VCaP (cell line): Measurements from ENCODE around the gene PRR20E.
"Not testable (repeated sequence)": the region's sequence is repeated elsewhere in the genome, so short reads cannot be mapped to it uniquely, and the experiment has no call there.

ENCODE experiments used
- H3K27ac ChIP-seq: fragments of 450-650 bp; 2 replicates; pipeline ENCODE4 v1.5.1; 2017
- CTCF ChIP-seq: fragments of 450-650 bp; conservative IDR thresholded peaks from 2 replicates; pipeline ENCODE4 v1.5.1; 2017; ENCODE audit warnings: mild to moderate bottlenecking, moderate library complexity

Gene PRR20E

GRCh38 chr13:57166897-57167296, at the start of gene PRR20E:
Gene PRR20E (plus strand): TSS chr13:57167197. CDS start chr13:57167584, 387 bp downstream.
- H3K27ac ChIP-seq: not testable (repeated sequence)

- H3K27ac ChIP-seq: no peak overlapping the region
Observed at GRCh38 chr13:57123681-57124080, 43.3 kb upstream of the PRR20E start.

DNA sequence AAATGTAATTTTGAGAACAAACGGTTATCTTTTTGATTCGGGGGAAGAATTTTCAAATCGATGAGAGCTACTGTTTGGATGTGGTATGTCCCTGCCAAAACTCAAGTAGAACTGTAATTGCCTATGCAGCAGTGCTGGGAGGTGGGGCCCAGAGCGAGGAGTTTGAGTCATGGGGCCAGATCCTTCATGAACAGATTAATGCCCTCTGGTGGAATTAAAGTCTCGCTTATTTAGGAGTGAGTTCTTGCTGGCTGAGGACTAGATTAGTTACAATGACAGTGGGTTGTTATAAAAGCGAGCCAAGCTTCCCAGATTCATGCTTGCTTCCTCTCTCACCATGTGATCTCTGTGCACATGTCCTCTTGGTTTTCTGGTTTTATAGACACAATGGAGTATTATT, 38.1 kb upstream of the PRR20E start:
- H3K27ac ChIP-seq: no peak overlapping the region
- TF ChIP-seq CTCF: no peak

More at GRCh38 chr13:57123681-57124080, 43.3 kb upstream of the PRR20E start:
- TF ChIP-seq CTCF: no peak

- TF ChIP-seq CTCF: no peak
Observed at GRCh38 chr13:57136093-57136492, 30.9 kb upstream of the PRR20E start.

DNA sequence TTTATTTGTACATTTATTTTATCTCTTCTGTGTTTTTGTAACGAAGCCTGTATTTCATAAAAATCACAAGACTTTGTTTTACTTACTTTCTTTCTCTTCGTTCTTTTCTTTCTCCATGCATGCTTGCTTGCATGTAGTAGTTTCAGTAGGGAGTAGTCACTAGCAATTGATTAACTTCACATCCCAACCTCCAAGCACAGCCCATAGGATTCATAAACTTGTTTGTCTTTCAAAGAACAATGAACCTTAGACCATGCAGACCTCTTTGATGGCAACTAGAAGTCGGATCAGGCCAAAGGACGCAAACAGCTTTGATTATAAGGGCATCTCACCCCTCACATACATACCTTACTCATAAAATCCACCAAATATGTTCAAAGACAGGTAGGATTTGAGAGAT, 29.4 kb upstream of the PRR20E start:
- TF ChIP-seq CTCF: no peak
- no peak overlapping the region for H3K27ac ChIP-seq

More at GRCh38 chr13:57136093-57136492, 30.9 kb upstream of the PRR20E start:
- no peak overlapping the region for H3K27ac ChIP-seq

GRCh38 chr13:57138988-57139387, 28.0 kb upstream of the PRR20E start:
- no peak overlapping the region for H3K27ac ChIP-seq
- no peak for TF ChIP-seq CTCF

- not testable (repeated sequence) for H3K27ac ChIP-seq
Observed at GRCh38 chr13:57139781-57140180, 27.2 kb upstream of the PRR20E start.

GRCh38 chr13:57140235-57140968, 26.6 kb upstream of the PRR20E start, which contains the start of gene PRR20A:
Gene PRR20A (plus strand): TSS chr13:57140918. CDS start chr13:57141305, 387 bp downstream.
- not testable (repeated sequence) for H3K27ac ChIP-seq

DNA sequence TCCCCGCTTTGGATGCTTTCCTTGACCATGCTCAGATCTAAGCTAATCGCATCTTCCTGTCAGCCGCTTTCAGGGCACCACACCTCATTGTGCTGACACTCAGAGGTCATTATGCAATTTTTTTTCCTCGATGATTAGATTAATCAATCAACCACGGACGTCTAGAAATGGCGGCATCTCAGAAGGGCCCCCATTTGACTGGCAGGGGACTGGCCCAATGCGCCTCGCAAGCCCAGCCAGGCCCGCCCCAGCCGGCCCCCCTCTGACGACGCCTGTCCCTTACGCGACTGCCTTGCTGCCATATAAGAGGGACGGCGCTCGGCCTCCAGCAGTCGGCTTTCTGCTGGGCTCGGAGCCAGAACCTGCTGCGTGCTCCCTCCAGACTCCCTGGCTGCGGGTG, 19.8 kb upstream of the PRR20E start, which contains the start of gene PRR20B:
PRR20B (plus strand) TSS at position 301 of the 400 bp plus-strand sequence. CDS start 387 bp downstream, outside the sequence.
- H3K27ac ChIP-seq: not testable (repeated sequence)

DNA sequence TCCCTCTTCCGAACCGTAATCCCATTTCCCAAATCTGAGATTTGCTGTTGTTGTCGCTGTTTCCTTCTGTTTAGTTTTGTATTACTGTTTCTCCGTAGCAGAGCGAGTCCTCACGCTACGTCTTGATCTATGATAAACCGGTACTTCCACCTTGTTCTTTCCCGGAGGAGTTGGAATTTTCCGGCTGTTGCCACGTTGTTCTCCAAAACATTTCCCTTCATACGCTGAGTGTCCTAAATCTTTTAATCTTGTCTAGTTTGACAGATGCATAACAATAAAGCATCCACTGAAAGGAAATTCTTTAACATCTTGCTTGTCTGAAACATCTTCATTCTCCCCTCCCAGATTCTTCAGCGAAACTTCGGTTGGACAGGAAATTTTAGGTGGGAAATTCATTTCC, 18.9 kb upstream of the PRR20E start:
- H3K27ac ChIP-seq: not testable (repeated sequence)

DNA sequence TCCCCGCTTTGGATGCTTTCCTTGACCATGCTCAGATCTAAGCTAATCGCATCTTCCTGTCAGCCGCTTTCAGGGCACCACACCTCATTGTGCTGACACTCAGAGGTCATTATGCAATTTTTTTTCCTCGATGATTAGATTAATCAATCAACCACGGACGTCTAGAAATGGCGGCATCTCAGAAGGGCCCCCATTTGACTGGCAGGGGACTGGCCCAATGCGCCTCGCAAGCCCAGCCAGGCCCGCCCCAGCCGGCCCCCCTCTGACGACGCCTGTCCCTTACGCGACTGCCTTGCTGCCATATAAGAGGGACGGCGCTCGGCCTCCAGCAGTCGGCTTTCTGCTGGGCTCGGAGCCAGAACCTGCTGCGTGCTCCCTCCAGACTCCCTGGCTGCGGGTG, 13.2 kb upstream of the PRR20E start, which contains the start of gene PRR20C:
PRR20C (plus strand) TSS at position 301 of the 400 bp plus-strand sequence. CDS start 387 bp downstream, outside the sequence.
- H3K27ac ChIP-seq: not testable (repeated sequence)

- H3K27ac ChIP-seq: not testable (repeated sequence)
Observed at GRCh38 chr13:57160332-57160731, 6.7 kb upstream of the PRR20E start, which contains the start of gene PRR20D. Gene PRR20D (plus strand): TSS chr13:57160632. CDS start chr13:57161019, 387 bp downstream.
